Natural killer cell (primary cell): Measurements from ENCODE around the gene NMB. TPM values are rescaled to one million over a fixed set of nuclear protein-coding genes. Genes with fewer than 3 reads are reported as not detected.

ENCODE experiments used
- ATAC-seq, 3 donors: fragments of 150-1000 bp in 2 of 3; fragments of 200-7000 bp in 1 of 3; cut with Tn5 transposase; 1 replicate in 1 of 3; 2 replicates in 2 of 3; pipeline ENCODE4 v1.10.0; 2021; ENCODE audit warnings: mild to moderate bottlenecking in 2 of 3, moderate library complexity in 2 of 3
- DNase-seq, 2 donors: peaks; one replicate each; pipeline versions ENCODE4 v3.0.0 to v3.0.0-alpha.2; 2013 to 2021; ENCODE audit warnings: mixed read lengths in 1 of 2
- H3K27ac ChIP-seq: one replicate; pipeline ENCODE4 v1.5.1; 2013; ENCODE audit warnings: mild to moderate bottlenecking, low read length
- H3K27me3 ChIP-seq: one replicate; pipeline ENCODE4 v1.6.1; 2013; ENCODE audit warnings: low read length; ENCODE audit not compliant: control insufficient read depth, insufficient read depth
- H3K36me3 ChIP-seq: one replicate; pipeline ENCODE4 v1.6.1; 2013; ENCODE audit warnings: low read length; ENCODE audit not compliant: control insufficient read depth, insufficient read depth
- H3K4me1 ChIP-seq: one replicate; pipeline ENCODE4 v1.6.1; 2013; ENCODE audit warnings: low read length; ENCODE audit not compliant: control insufficient read depth, insufficient read depth
- H3K4me3 ChIP-seq: one replicate; pipeline ENCODE4 v1.5.1; 2013; ENCODE audit warnings: low read length
- H3K9me3 ChIP-seq: one replicate; pipeline ENCODE4 v1.6.1; 2013; ENCODE audit warnings: low read length; ENCODE audit not compliant: control insufficient read depth, insufficient read depth
- H3K27ac Mint-ChIP-seq, 2 donors: one replicate each; pipeline ENCODE4 v1.8.0; 2022; ENCODE audit warnings: mild to moderate bottlenecking in 2 of 2, mixed read lengths in 2 of 2, moderate library complexity in 1 of 2
- H3K27me3 Mint-ChIP-seq, 2 donors: one replicate each; pipeline ENCODE4 v1.8.0; 2022; ENCODE audit warnings: low read depth in 2 of 2, mixed read lengths in 2 of 2
- H3K36me3 Mint-ChIP-seq: one replicate; pipeline ENCODE4 v1.8.0; 2022; ENCODE audit warnings: mixed read lengths
- H3K4me1 Mint-ChIP-seq, 2 donors: one replicate each; pipeline ENCODE4 v1.8.0; 2022; ENCODE audit warnings: mixed read lengths in 2 of 2
- H3K4me3 Mint-ChIP-seq: one replicate; pipeline ENCODE4 v1.8.0; 2022; ENCODE audit warnings: mild to moderate bottlenecking, moderate library complexity, mixed read lengths
- H3K9me3 Mint-ChIP-seq, 2 donors: one replicate each; pipeline ENCODE4 v1.8.0; 2022; ENCODE audit warnings: mixed read lengths in 2 of 2
- CTCF ChIP-seq: fragments of 200-600 bp; IDR thresholded peaks from one replicate; pipeline ENCODE4 v1.8.0; 2022; ENCODE audit warnings: antibody characterized with exemption
- WGBS: methylation state at CpG from one replicate; pipeline ENCODE4 v1.1.7; 2013; ENCODE audit warnings: missing lambda C conversion rate; ENCODE audit not compliant: insufficient coverage; 5-methylcytosine and 5-hydroxymethylcytosine counted together
- intact Hi-C: fragments of 100-400 bp; cut with micrococcal nuclease; formaldehyde crosslinking; loops from one replicate; pipeline ENCODE4 v1.14.2; 2022
- total RNA-seq, 4 donors: library from RNA; stranded (reverse); fragments of 120-200 nt in 1 of 4; gene quantifications; one replicate each; pipeline versions ENCODE4 v1.2.3 to v1.2.4, GENCODE V29; 2013 to 2022

Gene NMB
- total RNA-seq, 3 donors from 2014 or later (not counting 1 experiment from before 2014, with no cell fraction given), result 3.8 to 6.4 (median 5.1) TPM

DNA sequence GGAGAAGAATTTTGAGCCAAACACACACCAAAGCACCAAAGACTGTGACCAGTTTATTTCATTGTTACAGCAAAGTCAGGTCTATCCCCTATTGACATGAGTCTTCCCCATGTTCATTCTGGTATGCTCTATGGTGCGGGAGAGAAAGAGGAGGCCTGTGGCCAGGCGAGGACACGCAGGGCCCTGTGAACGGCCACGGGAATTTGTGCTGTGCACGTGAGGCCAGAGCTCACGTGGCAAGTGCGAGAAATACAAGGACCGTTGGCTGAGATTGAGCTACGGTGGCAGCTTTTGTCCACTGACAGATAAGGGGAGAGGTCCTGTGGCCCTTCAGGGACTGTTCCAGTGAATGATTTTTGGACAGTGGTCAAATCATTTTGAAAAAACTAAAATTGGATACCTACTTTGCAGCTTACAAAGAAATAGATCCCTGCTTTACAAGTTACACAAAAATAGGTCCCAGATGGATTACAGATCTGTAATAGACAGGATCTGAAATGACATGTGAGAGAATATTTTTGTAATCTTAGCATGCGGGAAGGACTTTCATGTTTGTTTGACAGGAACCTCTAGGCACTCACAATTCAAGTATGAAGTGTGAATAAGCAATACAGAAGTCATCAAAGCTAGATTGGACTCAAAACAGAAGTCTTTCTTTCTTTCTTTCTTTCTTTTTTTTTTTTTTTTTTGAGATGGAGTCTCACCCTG, 48.0 kb downstream of the NMB start:
- no peak for DNase-seq
- Histone ChIP-seq H3K27me3 (no peaks in the 10 kb centered on the region), H3K9me3 (no peaks in the 10 kb centered on the region), H3K27ac (no peak overlapping the region), H3K36me3 (peaks cover 8% of the 10 kb centered on the region), H3K4me1 (peaks cover 6% of the 10 kb centered on the region), H3K4me3 (no peak overlapping the region)
- 91% methylated on average over 11 of the region's 11 CpGs for WGBS
- intact Hi-C loops, result no loop called here
- H3K27me3 Mint-ChIP-seq, result no peaks in the 10 kb centered on the region
- H3K4me3 Mint-ChIP-seq, result no peak overlapping the region
- no peaks in the 10 kb centered on the region for H3K36me3 Mint-ChIP-seq
- H3K27ac Mint-ChIP-seq, result no peak overlapping the region
- ATAC-seq, result no peak
- no peaks in the 10 kb centered on the region for H3K9me3 Mint-ChIP-seq
- TF ChIP-seq CTCF, result no peak
- H3K4me1 Mint-ChIP-seq, result peaks cover 5 to 16% of the 10 kb centered on the region in 2 donors

DNA sequence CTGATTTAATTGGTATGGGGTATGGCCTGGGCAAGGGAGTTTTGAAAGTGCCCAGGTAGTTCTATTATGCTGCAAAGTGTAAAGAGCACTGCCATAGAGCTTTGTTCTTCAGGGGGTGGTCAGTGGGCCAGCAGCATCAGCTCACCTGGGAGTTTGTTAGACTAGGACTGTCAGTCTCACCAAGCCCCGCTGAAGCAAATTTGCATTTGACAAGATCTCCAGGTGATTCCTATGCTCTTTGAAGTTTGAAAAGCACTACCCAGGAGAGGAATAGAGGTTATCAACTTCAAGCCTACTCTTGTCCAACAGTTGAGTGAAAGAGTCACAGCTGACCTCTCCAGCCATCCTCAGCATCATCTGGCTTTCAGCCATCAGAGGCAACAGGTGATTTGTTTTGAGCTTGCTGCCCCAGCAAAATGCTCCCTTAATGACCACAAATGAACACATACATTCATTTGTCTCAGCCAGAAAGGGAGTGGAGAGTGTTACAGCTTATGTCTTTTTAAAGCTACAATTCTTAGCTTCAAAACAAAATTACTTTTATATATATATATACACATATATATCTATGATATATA, 49.2 kb downstream of the NMB start:
- DNase-seq (no peak), ATAC-seq (no peak)
- Histone ChIP-seq H3K9me3 (no peaks in the 10 kb centered on the region), H3K36me3 (peaks cover 14% of the 10 kb centered on the region), H3K4me3 (no peak overlapping the region), H3K27me3 (no peaks in the 10 kb centered on the region), H3K27ac (no peak overlapping the region), H3K4me1 (peaks cover 9% of the 10 kb centered on the region)
- Mint-ChIP-seq H3K4me3 (no peak overlapping the region), H3K4me1 (peaks cover 12 to 20% of the 10 kb centered on the region in 2 donors), H3K27ac (no peak overlapping the region), H3K36me3 (no peaks in the 10 kb centered on the region), H3K9me3 (no peaks in the 10 kb centered on the region), H3K27me3 (no peaks in the 10 kb centered on the region)
- no peak for TF ChIP-seq CTCF
- 90% methylated on average over 1 of the region's 1 CpG for WGBS
- intact Hi-C loops, result no loop called here

DNA sequence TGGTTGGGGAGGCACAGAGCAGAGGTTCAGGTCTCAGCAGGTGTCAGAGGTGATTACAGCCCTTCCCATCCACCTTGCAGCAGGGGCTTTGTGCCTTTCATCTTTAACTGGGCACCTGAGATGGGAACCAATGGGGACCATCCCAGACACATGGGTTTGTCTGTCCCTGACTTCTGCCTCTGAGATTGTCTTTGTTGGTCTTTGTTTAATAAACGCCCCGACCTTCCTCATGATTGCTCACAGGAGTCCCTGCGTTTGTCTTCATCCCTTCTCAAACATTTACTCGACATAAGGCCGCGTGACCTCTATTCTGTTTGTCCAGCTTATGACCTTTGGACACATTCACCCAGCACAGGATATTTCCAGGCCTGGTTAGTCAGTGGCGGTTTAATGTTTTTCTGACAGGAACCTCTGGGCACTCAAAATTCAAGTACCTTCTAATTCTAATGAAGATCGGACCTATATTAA, 51.3 kb downstream of the NMB start:
- intact Hi-C loops, result no loop called here
- Histone ChIP-seq H3K9me3 (no peaks in the 10 kb centered on the region), H3K36me3 (peaks cover 14% of the 10 kb centered on the region), H3K27me3 (no peaks in the 10 kb centered on the region), H3K4me3 (no peak overlapping the region), H3K4me1 (peaks cover 9% of the 10 kb centered on the region), H3K27ac (no peak overlapping the region)
- no peak for TF ChIP-seq CTCF
- WGBS, result 97% methylated on average over 8 of the region's 8 CpGs
- H3K36me3 Mint-ChIP-seq, result no peaks in the 10 kb centered on the region
- no peak for DNase-seq
- H3K4me1 Mint-ChIP-seq, result peaks cover 17 to 20% of the 10 kb centered on the region in 2 donors
- no peak for ATAC-seq
- H3K27ac Mint-ChIP-seq, result no peak overlapping the region
- no peak overlapping the region for H3K4me3 Mint-ChIP-seq
- no peaks in the 10 kb centered on the region for H3K27me3 Mint-ChIP-seq
- H3K9me3 Mint-ChIP-seq, result no peaks in the 10 kb centered on the region

- no peaks in the 10 kb centered on the region for H3K9me3 Mint-ChIP-seq
- H3K9me3 ChIP-seq, result no peaks in the 10 kb centered on the region
- H3K36me3 Mint-ChIP-seq, result no peaks in the 10 kb centered on the region
- ATAC-seq (no peak), DNase-seq (no peak)
- WGBS, result 41% methylated on average over 2 of the region's 2 CpGs
- H3K27me3 ChIP-seq, result no peaks in the 10 kb centered on the region
- no peak overlapping the region for H3K4me3 Mint-ChIP-seq
- no peaks in the 10 kb centered on the region for H3K27me3 Mint-ChIP-seq
- peaks cover 22 to 29% of the 10 kb centered on the region in 2 donors for H3K4me1 Mint-ChIP-seq
- H3K27ac Mint-ChIP-seq, result no peak overlapping the region
- peaks cover 14% of the 10 kb centered on the region for H3K36me3 ChIP-seq
- intact Hi-C loops, result no loop called here
- H3K4me1 ChIP-seq, result peaks cover 15% of the 10 kb centered on the region
- no peak overlapping the region for H3K4me3 ChIP-seq
- no peak for TF ChIP-seq CTCF
- peak overlapping the region; percentile 16 for H3K27ac ChIP-seq
Observed at GRCh38 chr15:84605554-84605882, 52.5 kb downstream of the NMB start.
